Breast epithelium (tissue), 3 donors: ENCODE data around the gene DSN1.
A peak's percentile ranks its signal among the peaks of the same experiment; 100 is the strongest.

Experiments used
- CTCF ChIP-seq, 3 donors: fragments of 450-650 bp; IDR thresholded peaks; one replicate each; pipeline ENCODE4 v1.5.1; 2016 to 2017; ENCODE audit warnings: antibody characterized with exemption in 3 of 3, mild to moderate bottlenecking in 3 of 3, moderate library complexity in 3 of 3
- POLR2A ChIP-seq: fragments of 450-650 bp; IDR thresholded peaks from one replicate; pipeline ENCODE4 v1.6.1; 2016; ENCODE audit warnings: antibody characterized with exemption, mild to moderate bottlenecking, moderate library complexity

GRCh38 chr20:36745927-36746659 lies 27.5 kb downstream of the DSN1 start, which contains the start of gene NDRG3:
- peak in 1 of 3 donors; percentile 13 for TF ChIP-seq CTCF (IDR thresholded peaks at IDR 0.05)
- no peak for TF ChIP-seq POLR2A
